GM12874 (cell line): Measurements from ENCODE around the gene KDM2B.

Source experiments
- CTCF ChIP-seq: IDR thresholded peaks from 2 replicates; pipeline ENCODE4 v1.5.1; 2011; ENCODE audit warnings: low read depth, mild to moderate bottlenecking, control low read depth, low read length, moderate library complexity; ENCODE audit not compliant: insufficient read depth

The KDM2B gene

GRCh38 chr12:121467638-121468498 lies 113.0 kb downstream of the KDM2B start:
- TF ChIP-seq CTCF, result no peak

- TF ChIP-seq CTCF, result no peak
These were observed 113.8 kb downstream of the KDM2B start for GRCh38 chr12:121466794-121467637.

- no peak for TF ChIP-seq CTCF
These were observed 114.7 kb downstream of the KDM2B start for GRCh38 chr12:121465921-121466793.

GRCh38 chr12:121464331-121464730 lies 116.5 kb downstream of the KDM2B start:
- TF ChIP-seq CTCF, result no peak

- no peak for TF ChIP-seq CTCF
These were observed 119.8 kb downstream of the KDM2B start for GRCh38 chr12:121461048-121461447.

- TF ChIP-seq CTCF, result no peak
These were observed 124.3 kb downstream of the KDM2B start for GRCh38 chr12:121456551-121456950.
